ENCODE measurements around the gene BRCA2. TPM values are rescaled to one million over a fixed set of nuclear protein-coding genes. Genes with fewer than 3 reads are reported as not detected.

The BRCA2 gene
- total and polyA plus RNA-seq, 9 of the 15 experiments (the other 6 are each of a cell fraction or from before 2014, with no cell fraction given): 4.1 to 17.3 (median 5.8) TPM

GRCh38 chr13:32315238-32316027 lies at the start of gene BRCA2, which contains the start of gene ZAR1L (continued):
- TF ChIP-seq ATF2 (CRISPR knock-in tag; IDR thresholded peaks at IDR 0.05) (0 out of 2 replicates have a peak, but pooled peaks have one; percentile 33), EGR1 (conservative IDR thresholded peaks at IDR 0.05) (peak; percentile 47), CREB5 (CRISPR knock-in tag; IDR thresholded peaks at IDR 0.05) (no peak), HMBOX1 (IDR thresholded peaks at IDR 0.05) (no peak), PRPF4 (IDR thresholded peaks at IDR 0.05; ENCODE audit: insufficient read depth, low read depth, low read length, poor library complexity, severe bottlenecking) (no peak), STAG1 (CRISPR knock-in tag; IDR thresholded peaks at IDR 0.05; ENCODE audit: borderline replicate concordance) (no peak), ZC3H8 (IDR thresholded peaks at IDR 0.05) (no peak), CLOCK (CRISPR knock-in tag; IDR thresholded peaks at IDR 0.05; ENCODE audit: borderline replicate concordance) (no peak), ZNF133 (CRISPR knock-in tag; IDR thresholded peaks at IDR 0.05) (no peak), CREBBP (IDR thresholded peaks at IDR 0.05; ENCODE audit: low read depth, low read length) (no peak), CEBPB (tag; IDR thresholded peaks at IDR 0.05) (no peak; the same call in 1 of the 2 replicates), ZBTB43 (CRISPR knock-in tag; IDR thresholded peaks at IDR 0.05) (no peak), PHB (CRISPR knock-in tag; IDR thresholded peaks at IDR 0.05) (no peak), ZNF134 (CRISPR knock-in tag; conservative IDR thresholded peaks at IDR 0.05) (no peak), ETV5 (CRISPR knock-in tag; IDR thresholded peaks at IDR 0.05; ENCODE audit: low read depth) (no peak), CEBPG (CRISPR knock-in tag; IDR thresholded peaks at IDR 0.05) (no peak; the same call in 1 of the 2 replicates), CEBPG (tag; conservative IDR thresholded peaks at IDR 0.05 in 1 of 2, IDR thresholded peaks at IDR 0.05 in 1 of 2) (no peak), ZNF766 (CRISPR knock-in tag; conservative IDR thresholded peaks at IDR 0.05) (0 out of 2 replicates have a peak, but pooled peaks have one; percentile 23), ZNF23 (CRISPR knock-in tag; IDR thresholded peaks at IDR 0.05) (no peak), FOXK1 (CRISPR knock-in tag; IDR thresholded peaks at IDR 0.05; ENCODE audit: borderline replicate concordance) (no peak)
